GM23338 (cell line): ENCODE data around the gene FAM219A. TPM values are rescaled to one million over a fixed set of nuclear protein-coding genes. Genes with fewer than 3 reads are reported as not detected.

Experiments
- ATAC-seq: fragments of 200-7000 bp; cut with Tn5 transposase; 3 replicates; pipeline ENCODE4 v1.9.1; 2020
- DNase-seq: peaks from one replicate; pipeline ENCODE4 v3.0.0-alpha.2; 2015; ENCODE audit warnings: low spot score
- H2AFZ ChIP-seq: fragments of 200-600 bp; sonication (generic); 2 replicates; pipeline ENCODE4 v1.8.0; 2016; ENCODE audit warnings: antibody characterized with exemption, mild to moderate bottlenecking, moderate library complexity
- H3F3A ChIP-seq: fragments of 200-600 bp; sonication (generic); replicated peaks from 2 replicates; pipeline ENCODE4 v1.8.0; 2017; ENCODE audit warnings: antibody characterized with exemption, mixed run types, low read depth
- H3K27ac ChIP-seq: fragments of 200-600 bp; sonication (generic); 2 replicates; pipeline ENCODE4 v1.6.1; 2016; ENCODE audit warnings: low read depth
- H3K27me3 ChIP-seq: fragments of 200-600 bp; sonication (generic); 2 replicates; pipeline ENCODE4 v1.8.0; 2016; ENCODE audit warnings: mild to moderate bottlenecking, mixed run types, moderate library complexity; ENCODE audit not compliant: insufficient read depth
- H3K36me3 ChIP-seq: fragments of 200-600 bp; sonication (generic); 2 replicates; pipeline ENCODE4 v1.8.0; 2016; ENCODE audit warnings: mild to moderate bottlenecking; ENCODE audit not compliant: insufficient read depth
- H3K4me1 ChIP-seq: fragments of 200-600 bp; sonication (generic); 2 replicates; pipeline ENCODE4 v1.8.0; 2016; ENCODE audit warnings: mild to moderate bottlenecking, moderate library complexity; ENCODE audit not compliant: insufficient read depth
- H3K4me2 ChIP-seq: fragments of 200-600 bp; sonication (generic); 2 replicates; pipeline ENCODE4 v1.7.1; 2017; ENCODE audit warnings: mixed run types
- H3K4me3 ChIP-seq: fragments of 200-600 bp; sonication (generic); 2 replicates; pipeline ENCODE4 v1.6.1; 2016; ENCODE audit warnings: mixed run types
- H3K79me2 ChIP-seq: fragments of 200-600 bp; sonication (generic); replicated peaks from 2 replicates; pipeline ENCODE4 v1.8.0; 2017; ENCODE audit warnings: mild to moderate bottlenecking; ENCODE audit not compliant: insufficient read depth
- H3K9me2 ChIP-seq: fragments of 200-600 bp; sonication (generic); 2 replicates; pipeline ENCODE4 v1.8.0; 2017; ENCODE audit not compliant: insufficient read depth
- H4K20me1 ChIP-seq: fragments of 200-600 bp; sonication (generic); replicated peaks from 2 replicates; pipeline ENCODE4 v1.8.0; 2017; ENCODE audit warnings: mild to moderate bottlenecking; ENCODE audit not compliant: insufficient read depth
- H3K27ac Mint-ChIP-seq: 2 replicates; pipeline ENCODE4 v1.8.0; 2020; ENCODE audit warnings: inconsistent platforms, mild to moderate bottlenecking, moderate library complexity, mixed read lengths
- H3K27me3 Mint-ChIP-seq: 3 replicates; pipeline ENCODE4 v1.8.0; 2022; ENCODE audit warnings: low read depth, mild to moderate bottlenecking, moderate library complexity, mixed read lengths, inconsistent platforms; ENCODE audit not compliant: insufficient read depth, poor library complexity
- H3K36me3 Mint-ChIP-seq: 3 replicates; pipeline ENCODE4 v1.8.0; 2021; ENCODE audit warnings: low read depth, mild to moderate bottlenecking, inconsistent platforms, moderate library complexity, mixed read lengths
- H3K4me1 Mint-ChIP-seq: 3 replicates; pipeline ENCODE4 v1.8.0; 2020; ENCODE audit warnings: mild to moderate bottlenecking, inconsistent platforms, mixed read lengths
- H3K4me3 Mint-ChIP-seq: 3 replicates; pipeline ENCODE4 v1.8.0; 2021; ENCODE audit warnings: moderate library complexity, mild to moderate bottlenecking, inconsistent platforms, mixed read lengths
- H3K9me3 Mint-ChIP-seq: 3 replicates; pipeline ENCODE4 v1.8.0; 2020; ENCODE audit warnings: moderate library complexity, mild to moderate bottlenecking, inconsistent platforms, mixed read lengths
- CREB1 ChIP-seq: fragments of 250-450 bp; sonication (Bioruptor Pico); IDR thresholded peaks from 2 replicates; pipeline ENCODE4 v1.5.0; 2020; ENCODE audit warnings: low read depth, mild to moderate bottlenecking, moderate library complexity
- EZH2 ChIP-seq: fragments of 200-600 bp; sonication (generic); IDR thresholded peaks from one replicate; pipeline ENCODE4 v1.8.0; 2017; ENCODE audit warnings: antibody characterized with exemption, mild to moderate bottlenecking, low read depth; ENCODE audit not compliant: unreplicated experiment
- EZH2phosphoT487 ChIP-seq: fragments of 200-600 bp; sonication (generic); IDR thresholded peaks from one replicate; pipeline ENCODE4 v1.8.1; 2018; ENCODE audit warnings: antibody characterized with exemption; ENCODE audit not compliant: unreplicated experiment
- JUNB ChIP-seq: IDR thresholded peaks from one replicate; pipeline ENCODE4 v1.6.1; 2016; ENCODE audit warnings: antibody characterized with exemption; ENCODE audit not compliant: unreplicated experiment
- NANOG ChIP-seq: IDR thresholded peaks from 2 replicates; pipeline ENCODE4 v1.6.1; 2016; ENCODE audit warnings: antibody characterized with exemption, borderline replicate concordance
- POLR2AphosphoS5 ChIP-seq: IDR thresholded peaks from 2 replicates; pipeline ENCODE4 v1.6.1; 2016; ENCODE audit warnings: antibody characterized with exemption, low read depth
- STAT1 ChIP-seq: IDR thresholded peaks from one replicate; pipeline ENCODE4 v1.6.1; 2016; ENCODE audit warnings: antibody characterized with exemption; ENCODE audit not compliant: unreplicated experiment
- ZNF114 ChIP-seq: fragments of 250-450 bp; sonication (Bioruptor Pico); IDR thresholded peaks from 2 replicates; pipeline ENCODE4 v1.5.0; 2020; ENCODE audit warnings: mild to moderate bottlenecking, moderate library complexity
- ZNF331 ChIP-seq: fragments of 250-450 bp; sonication (Bioruptor Pico); IDR thresholded peaks from 2 replicates; pipeline ENCODE4 v1.5.0; 2020; ENCODE audit warnings: low read depth, mild to moderate bottlenecking, moderate library complexity
- polyA plus RNA-seq: library from polyadenylated mRNA; unstranded; fragments of >200 nt; fragmentation: Nextera tagmentation; extraction: Ambion mirVana; gene quantifications from 2 replicates; pipeline ENCODE4 v1.2.1, GENCODE V29; 2016
- total RNA-seq: library from RNA; depleted of rRNA; stranded (reverse); fragments of >200 nt; shearing (Covaris generic); gene quantifications from 2 replicates; pipeline ENCODE4 v1.2.3, GENCODE V29; 2014
- TF ChIP-seq, protein P1 (sequence below): fragments of 250-450 bp; sonication (Bioruptor Pico); IDR thresholded peaks from 2 replicates; pipeline ENCODE4 v1.5.0; 2020; ENCODE audit warnings: mild to moderate bottlenecking, moderate library complexity
- TF ChIP-seq, protein P2 (sequence below), 2 experiments: fragments of 200-600 bp in 1 of 2; sonication (generic) in 1 of 2; conservative IDR thresholded peaks; 2 replicates each; pipeline versions ENCODE4 v1.5.1 to v1.6.1; 2016 to 2017; ENCODE audit warnings: antibody characterized with exemption in 2 of 2, low read depth in 2 of 2, mild to moderate bottlenecking in 2 of 2, moderate library complexity in 1 of 2
- TF ChIP-seq, protein P3 (sequence below): IDR thresholded peaks from 2 replicates; pipeline ENCODE4 v1.6.1; 2016; ENCODE audit warnings: antibody characterized with exemption
- TF ChIP-seq, protein P4 (sequence below): IDR thresholded peaks from one replicate; pipeline ENCODE4 v1.6.1; 2018; ENCODE audit warnings: antibody characterized with exemption; ENCODE audit not compliant: unreplicated experiment

FAM219A gene
- total and polyA plus RNA-seq, 2 experiments from 2014 or later, result 3.8 to 7.2 TPM

DNA sequence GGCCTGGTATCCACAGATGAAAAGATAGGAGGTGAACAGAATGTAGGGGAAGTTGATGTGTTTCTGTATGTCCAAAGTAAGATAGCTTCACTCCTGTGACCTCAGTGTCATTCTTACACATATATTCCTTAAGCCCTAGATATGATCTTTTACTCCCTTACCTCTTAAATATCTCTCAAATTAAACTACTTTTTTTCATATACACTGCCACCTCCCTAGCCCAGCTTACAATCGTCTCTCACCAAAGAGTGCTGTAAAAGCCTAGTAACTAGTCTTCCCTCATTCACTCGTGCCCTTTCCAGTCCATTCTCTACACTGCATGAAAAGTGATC, 5.5 kb upstream of the FAM219A start:
- ATAC-seq, result no peak
- Mint-ChIP-seq H3K27me3 (peaks cover 11% of the 10 kb centered on the region), H3K4me3 (no peak overlapping the region), H3K4me1 (peaks cover 15% of the 10 kb centered on the region), H3K9me3 (no peaks in the 10 kb centered on the region), H3K27ac (no peak overlapping the region), H3K36me3 (no peaks in the 10 kb centered on the region)
- Histone ChIP-seq H3K36me3 (no peaks in the 10 kb centered on the region), H3K79me2 (no peaks in the 10 kb centered on the region), H3K4me1 (no peaks in the 10 kb centered on the region; the same call in 1 of the 2 replicates), H3K4me2 (no peak overlapping the region), H3K27ac (no peak overlapping the region), H4K20me1 (no peaks in the 10 kb centered on the region), H2AFZ (no peak overlapping the region), H3K27me3 (0 out of 2 replicates have a peak, but pooled peaks cover 4% of the 10 kb centered on the region), H3K4me3 (no peak overlapping the region), H3F3A (no peaks in the 10 kb centered on the region), H3K9me2 (no peaks in the 10 kb centered on the region)
- no peak for DNase-seq
- TF ChIP-seq ZNF114 (CRISPR knock-in tag), result no peak
- TF ChIP-seq, protein P1, sequence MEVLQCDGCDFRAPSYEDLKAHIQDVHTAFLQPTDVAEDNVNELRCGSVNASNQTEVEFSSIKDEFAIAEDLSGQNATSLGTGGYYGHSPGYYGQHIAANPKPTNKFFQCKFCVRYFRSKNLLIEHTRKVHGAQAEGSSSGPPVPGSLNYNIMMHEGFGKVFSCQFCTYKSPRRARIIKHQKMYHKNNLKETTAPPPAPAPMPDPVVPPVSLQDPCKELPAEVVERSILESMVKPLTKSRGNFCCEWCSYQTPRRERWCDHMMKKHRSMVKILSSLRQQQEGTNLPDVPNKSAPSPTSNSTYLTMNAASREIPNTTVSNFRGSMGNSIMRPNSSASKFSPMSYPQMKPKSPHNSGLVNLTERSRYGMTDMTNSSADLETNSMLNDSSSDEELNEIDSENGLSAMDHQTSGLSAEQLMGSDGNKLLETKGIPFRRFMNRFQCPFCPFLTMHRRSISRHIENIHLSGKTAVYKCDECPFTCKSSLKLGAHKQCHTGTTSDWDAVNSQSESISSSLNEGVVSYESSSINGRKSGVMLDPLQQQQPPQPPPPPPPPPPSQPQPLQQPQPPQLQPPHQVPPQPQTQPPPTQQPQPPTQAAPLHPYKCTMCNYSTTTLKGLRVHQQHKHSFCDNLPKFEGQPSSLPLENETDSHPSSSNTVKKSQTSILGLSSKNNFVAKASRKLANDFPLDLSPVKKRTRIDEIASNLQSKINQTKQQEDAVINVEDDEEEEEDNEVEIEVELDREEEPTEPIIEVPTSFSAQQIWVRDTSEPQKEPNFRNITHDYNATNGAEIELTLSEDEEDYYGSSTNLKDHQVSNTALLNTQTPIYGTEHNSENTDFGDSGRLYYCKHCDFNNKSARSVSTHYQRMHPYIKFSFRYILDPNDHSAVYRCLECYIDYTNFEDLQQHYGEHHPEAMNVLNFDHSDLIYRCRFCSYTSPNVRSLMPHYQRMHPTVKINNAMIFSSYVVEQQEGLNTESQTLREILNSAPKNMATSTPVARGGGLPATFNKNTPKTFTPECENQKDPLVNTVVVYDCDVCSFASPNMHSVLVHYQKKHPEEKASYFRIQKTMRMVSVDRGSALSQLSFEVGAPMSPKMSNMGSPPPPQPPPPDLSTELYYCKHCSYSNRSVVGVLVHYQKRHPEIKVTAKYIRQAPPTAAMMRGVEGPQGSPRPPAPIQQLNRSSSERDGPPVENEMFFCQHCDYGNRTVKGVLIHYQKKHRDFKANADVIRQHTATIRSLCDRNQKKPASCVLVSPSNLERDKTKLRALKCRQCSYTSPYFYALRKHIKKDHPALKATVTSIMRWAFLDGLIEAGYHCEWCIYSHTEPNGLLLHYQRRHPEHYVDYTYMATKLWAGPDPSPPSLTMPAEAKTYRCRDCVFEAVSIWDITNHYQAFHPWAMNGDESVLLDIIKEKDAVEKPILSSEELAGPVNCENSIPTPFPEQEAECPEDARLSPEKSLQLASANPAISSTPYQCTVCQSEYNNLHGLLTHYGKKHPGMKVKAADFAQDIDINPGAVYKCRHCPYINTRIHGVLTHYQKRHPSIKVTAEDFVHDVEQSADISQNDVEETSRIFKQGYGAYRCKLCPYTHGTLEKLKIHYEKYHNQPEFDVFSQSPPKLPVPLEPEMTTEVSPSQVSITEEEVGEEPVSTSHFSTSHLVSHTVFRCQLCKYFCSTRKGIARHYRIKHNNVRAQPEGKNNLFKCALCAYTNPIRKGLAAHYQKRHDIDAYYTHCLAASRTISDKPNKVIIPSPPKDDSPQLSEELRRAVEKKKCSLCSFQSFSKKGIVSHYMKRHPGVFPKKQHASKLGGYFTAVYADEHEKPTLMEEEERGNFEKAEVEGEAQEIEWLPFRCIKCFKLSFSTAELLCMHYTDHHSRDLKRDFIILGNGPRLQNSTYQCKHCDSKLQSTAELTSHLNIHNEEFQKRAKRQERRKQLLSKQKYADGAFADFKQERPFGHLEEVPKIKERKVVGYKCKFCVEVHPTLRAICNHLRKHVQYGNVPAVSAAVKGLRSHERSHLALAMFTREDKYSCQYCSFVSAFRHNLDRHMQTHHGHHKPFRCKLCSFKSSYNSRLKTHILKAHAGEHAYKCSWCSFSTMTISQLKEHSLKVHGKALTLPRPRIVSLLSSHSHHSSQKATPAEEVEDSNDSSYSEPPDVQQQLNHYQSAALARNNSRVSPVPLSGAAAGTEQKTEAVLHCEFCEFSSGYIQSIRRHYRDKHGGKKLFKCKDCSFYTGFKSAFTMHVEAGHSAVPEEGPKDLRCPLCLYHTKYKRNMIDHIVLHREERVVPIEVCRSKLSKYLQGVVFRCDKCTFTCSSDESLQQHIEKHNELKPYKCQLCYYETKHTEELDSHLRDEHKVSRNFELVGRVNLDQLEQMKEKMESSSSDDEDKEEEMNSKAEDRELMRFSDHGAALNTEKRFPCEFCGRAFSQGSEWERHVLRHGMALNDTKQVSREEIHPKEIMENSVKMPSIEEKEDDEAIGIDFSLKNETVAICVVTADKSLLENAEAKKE (CRISPR knock-in tag), result no peak
- TF ChIP-seq ZNF331 (CRISPR knock-in tag), result no peak
- no peak for TF ChIP-seq CREB1 (CRISPR knock-in tag)
- no peak for TF ChIP-seq NANOG
- no peak for TF ChIP-seq JUNB
- TF ChIP-seq EZH2phosphoT487, result no peak
- TF ChIP-seq STAT1, result no peak
- TF ChIP-seq EZH2, result no peak
- TF ChIP-seq, protein P2, sequence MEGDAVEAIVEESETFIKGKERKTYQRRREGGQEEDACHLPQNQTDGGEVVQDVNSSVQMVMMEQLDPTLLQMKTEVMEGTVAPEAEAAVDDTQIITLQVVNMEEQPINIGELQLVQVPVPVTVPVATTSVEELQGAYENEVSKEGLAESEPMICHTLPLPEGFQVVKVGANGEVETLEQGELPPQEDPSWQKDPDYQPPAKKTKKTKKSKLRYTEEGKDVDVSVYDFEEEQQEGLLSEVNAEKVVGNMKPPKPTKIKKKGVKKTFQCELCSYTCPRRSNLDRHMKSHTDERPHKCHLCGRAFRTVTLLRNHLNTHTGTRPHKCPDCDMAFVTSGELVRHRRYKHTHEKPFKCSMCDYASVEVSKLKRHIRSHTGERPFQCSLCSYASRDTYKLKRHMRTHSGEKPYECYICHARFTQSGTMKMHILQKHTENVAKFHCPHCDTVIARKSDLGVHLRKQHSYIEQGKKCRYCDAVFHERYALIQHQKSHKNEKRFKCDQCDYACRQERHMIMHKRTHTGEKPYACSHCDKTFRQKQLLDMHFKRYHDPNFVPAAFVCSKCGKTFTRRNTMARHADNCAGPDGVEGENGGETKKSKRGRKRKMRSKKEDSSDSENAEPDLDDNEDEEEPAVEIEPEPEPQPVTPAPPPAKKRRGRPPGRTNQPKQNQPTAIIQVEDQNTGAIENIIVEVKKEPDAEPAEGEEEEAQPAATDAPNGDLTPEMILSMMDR (conservative IDR thresholded peaks at IDR 0.05; ENCODE audit: low read depth in 2 of 2), result no peak
- no peak for TF ChIP-seq POLR2AphosphoS5
- TF ChIP-seq, protein P3, sequence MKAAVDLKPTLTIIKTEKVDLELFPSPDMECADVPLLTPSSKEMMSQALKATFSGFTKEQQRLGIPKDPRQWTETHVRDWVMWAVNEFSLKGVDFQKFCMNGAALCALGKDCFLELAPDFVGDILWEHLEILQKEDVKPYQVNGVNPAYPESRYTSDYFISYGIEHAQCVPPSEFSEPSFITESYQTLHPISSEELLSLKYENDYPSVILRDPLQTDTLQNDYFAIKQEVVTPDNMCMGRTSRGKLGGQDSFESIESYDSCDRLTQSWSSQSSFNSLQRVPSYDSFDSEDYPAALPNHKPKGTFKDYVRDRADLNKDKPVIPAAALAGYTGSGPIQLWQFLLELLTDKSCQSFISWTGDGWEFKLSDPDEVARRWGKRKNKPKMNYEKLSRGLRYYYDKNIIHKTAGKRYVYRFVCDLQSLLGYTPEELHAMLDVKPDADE, result no peak
- TF ChIP-seq, protein P4, sequence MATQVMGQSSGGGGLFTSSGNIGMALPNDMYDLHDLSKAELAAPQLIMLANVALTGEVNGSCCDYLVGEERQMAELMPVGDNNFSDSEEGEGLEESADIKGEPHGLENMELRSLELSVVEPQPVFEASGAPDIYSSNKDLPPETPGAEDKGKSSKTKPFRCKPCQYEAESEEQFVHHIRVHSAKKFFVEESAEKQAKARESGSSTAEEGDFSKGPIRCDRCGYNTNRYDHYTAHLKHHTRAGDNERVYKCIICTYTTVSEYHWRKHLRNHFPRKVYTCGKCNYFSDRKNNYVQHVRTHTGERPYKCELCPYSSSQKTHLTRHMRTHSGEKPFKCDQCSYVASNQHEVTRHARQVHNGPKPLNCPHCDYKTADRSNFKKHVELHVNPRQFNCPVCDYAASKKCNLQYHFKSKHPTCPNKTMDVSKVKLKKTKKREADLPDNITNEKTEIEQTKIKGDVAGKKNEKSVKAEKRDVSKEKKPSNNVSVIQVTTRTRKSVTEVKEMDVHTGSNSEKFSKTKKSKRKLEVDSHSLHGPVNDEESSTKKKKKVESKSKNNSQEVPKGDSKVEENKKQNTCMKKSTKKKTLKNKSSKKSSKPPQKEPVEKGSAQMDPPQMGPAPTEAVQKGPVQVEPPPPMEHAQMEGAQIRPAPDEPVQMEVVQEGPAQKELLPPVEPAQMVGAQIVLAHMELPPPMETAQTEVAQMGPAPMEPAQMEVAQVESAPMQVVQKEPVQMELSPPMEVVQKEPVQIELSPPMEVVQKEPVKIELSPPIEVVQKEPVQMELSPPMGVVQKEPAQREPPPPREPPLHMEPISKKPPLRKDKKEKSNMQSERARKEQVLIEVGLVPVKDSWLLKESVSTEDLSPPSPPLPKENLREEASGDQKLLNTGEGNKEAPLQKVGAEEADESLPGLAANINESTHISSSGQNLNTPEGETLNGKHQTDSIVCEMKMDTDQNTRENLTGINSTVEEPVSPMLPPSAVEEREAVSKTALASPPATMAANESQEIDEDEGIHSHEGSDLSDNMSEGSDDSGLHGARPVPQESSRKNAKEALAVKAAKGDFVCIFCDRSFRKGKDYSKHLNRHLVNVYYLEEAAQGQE, result no peak
